WERI-Rb-1 (cell line): Measurements from ENCODE around the gene IER5L.

Source experiments
- DNase-seq: peaks from one replicate; pipeline ENCODE4 v3.0.0-alpha.2; 2020
- H3K27ac ChIP-seq: fragments of 250-450 bp; sonication (Bioruptor Pico); 2 replicates; pipeline ENCODE4 v1.5.1; 2020; ENCODE audit warnings: mild to moderate bottlenecking, moderate library complexity
- H3K27me3 ChIP-seq: fragments of 250-450 bp; sonication (Bioruptor Pico); 2 replicates; pipeline ENCODE4 v1.5.1; 2021; ENCODE audit warnings: mild to moderate bottlenecking, low read depth, moderate library complexity; ENCODE audit not compliant: insufficient read depth, severe bottlenecking
- H3K36me3 ChIP-seq: fragments of 250-450 bp; sonication (Bioruptor Pico); 2 replicates; pipeline ENCODE4 v1.5.1; 2020; ENCODE audit warnings: mild to moderate bottlenecking, moderate library complexity
- H3K4me3 ChIP-seq: 2 replicates; pipeline ENCODE4 v1.5.1; 2011; ENCODE audit warnings: low read depth, mild to moderate bottlenecking, control low read depth, low read length
- H3K9me3 ChIP-seq: fragments of 250-450 bp; sonication (Bioruptor Pico); 2 replicates; pipeline ENCODE4 v1.5.1; 2021; ENCODE audit warnings: mild to moderate bottlenecking, moderate library complexity; ENCODE audit not compliant: severe bottlenecking
- TF ChIP-seq, protein P1 (sequence below): IDR thresholded peaks from 2 replicates; pipeline ENCODE4 v1.5.1; 2011; ENCODE audit warnings: low read depth, mild to moderate bottlenecking, control low read depth, inconsistent platforms, low read length

IER5L gene

DNA sequence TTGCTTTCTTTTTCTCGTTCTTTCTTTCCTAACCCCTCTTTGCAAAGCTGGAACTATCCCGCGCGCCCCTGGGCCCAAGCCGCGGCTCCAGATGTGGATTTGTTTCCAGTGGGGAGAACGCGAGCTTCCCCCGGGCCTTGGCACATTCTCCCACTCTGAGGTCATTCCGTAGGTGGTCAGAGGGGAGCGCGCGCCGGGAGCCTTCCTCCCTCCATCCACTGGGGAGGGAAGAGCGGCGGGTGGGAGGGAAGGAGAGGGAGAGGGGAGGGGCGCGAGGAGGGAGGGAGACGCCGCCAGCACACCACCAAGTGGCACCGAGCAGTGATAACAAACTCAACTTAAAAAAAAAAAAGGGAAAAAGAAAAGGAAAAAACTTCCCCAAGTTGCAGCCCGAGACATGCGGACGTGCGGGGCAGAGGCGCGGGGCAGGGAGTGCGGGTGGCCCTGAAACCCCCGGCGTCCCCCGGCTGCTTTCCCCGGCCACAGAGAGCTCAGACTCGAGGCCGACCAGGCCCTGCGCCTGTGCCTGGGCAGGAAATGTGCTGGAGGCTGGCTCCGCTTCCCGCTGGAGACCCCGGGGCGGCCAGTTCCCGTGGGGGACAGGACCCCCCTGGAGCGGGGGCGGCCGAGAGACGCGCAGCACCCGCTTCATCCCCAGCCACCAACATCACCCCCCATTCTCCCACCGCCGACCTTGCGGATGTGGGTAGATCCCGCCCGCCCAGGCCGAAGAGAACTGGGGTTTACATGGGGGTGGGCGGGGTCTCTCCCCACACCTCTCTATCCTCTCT, 3.1 kb downstream of the IER5L start:
- TF ChIP-seq, protein P1, sequence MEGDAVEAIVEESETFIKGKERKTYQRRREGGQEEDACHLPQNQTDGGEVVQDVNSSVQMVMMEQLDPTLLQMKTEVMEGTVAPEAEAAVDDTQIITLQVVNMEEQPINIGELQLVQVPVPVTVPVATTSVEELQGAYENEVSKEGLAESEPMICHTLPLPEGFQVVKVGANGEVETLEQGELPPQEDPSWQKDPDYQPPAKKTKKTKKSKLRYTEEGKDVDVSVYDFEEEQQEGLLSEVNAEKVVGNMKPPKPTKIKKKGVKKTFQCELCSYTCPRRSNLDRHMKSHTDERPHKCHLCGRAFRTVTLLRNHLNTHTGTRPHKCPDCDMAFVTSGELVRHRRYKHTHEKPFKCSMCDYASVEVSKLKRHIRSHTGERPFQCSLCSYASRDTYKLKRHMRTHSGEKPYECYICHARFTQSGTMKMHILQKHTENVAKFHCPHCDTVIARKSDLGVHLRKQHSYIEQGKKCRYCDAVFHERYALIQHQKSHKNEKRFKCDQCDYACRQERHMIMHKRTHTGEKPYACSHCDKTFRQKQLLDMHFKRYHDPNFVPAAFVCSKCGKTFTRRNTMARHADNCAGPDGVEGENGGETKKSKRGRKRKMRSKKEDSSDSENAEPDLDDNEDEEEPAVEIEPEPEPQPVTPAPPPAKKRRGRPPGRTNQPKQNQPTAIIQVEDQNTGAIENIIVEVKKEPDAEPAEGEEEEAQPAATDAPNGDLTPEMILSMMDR = no peak
- H3K4me3 ChIP-seq = peak overlapping the region; percentile 76
- H3K9me3 ChIP-seq = no peaks in the 10 kb centered on the region
- no peaks in the 10 kb centered on the region for H3K36me3 ChIP-seq
- DNase-seq = peak; percentile 84
- peak overlapping the region; percentile 57 for H3K27ac ChIP-seq
- peaks cover 7% of the 10 kb centered on the region for H3K27me3 ChIP-seq

DNA sequence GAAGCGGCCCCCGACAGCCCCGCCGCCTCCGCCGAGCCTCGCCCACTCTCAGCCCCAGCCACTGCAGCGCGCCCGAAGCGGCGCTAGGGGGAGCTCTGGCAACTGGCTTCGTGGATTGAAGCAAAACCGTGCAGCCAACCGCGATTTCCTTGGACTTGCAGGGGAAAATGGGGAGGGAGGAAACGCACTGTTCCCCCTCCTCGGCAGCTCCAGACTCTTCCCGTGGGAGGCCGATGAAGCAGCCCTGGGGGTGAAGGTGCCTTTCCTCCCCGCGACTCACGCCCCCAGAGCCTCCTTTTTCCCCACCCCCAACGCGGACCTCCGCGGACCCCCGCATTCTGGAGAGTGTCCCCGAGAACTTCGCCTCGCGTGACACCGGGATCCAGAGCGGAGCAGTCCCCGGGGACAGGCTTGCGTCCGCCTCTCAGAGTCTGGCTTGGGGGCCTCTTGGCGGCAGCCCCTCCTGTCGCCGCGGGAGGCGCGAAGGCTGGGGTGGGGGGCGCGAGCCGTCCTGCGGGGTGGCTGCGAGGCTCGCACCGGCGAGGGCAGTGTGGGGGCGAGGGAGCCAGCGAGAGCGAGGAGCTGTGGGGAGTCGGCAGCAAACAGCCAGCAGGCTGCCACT, 3.8 kb downstream of the IER5L start:
- Histone ChIP-seq H3K27ac (peak overlapping the region; percentile 57), H3K27me3 (peaks cover 7% of the 10 kb centered on the region)
- peak; percentile 93 for DNase-seq

DNA sequence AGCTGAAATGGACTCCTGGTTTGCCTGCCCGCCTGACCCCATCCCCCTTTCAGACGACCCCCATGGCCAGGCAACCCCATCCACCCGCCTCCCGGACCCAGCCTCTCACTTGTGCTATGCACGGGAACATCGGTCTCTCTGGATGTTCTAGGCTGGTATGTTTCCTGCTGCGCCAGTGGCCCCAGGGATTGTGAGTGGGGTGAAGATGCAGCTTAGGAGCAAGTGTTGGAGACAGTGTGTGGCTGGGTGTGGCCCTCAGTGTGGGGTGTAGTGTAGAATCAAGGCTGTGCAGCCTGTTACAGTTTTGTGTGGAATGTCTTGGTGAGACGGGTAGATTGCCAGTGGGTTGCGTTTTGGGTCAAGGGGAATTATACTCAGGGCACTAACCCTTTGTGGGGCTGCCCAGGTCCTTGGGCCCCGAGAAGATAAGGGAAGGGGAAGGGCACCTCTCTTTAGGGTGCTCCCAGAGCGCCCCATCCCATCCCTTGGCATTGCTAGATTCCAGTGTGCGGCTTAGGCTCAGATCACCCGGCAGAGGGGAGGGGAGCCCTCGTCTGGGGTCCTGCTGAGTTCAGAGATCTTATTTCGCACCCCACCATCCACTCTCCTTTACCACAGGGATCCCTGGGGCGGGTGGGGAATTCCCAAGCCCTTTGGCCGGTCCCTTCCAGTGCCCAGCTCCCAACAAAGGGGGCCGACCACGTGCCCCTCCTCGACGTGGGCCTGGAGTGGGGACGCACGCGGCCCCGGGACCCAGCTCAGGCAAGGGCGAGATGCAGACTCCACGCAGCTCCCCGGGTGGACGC, 4.6 kb downstream of the IER5L start:
- Histone ChIP-seq H3K36me3 (no peaks in the 10 kb centered on the region), H3K27me3 (peaks cover 7% of the 10 kb centered on the region), H3K4me3 (peak overlapping the region; percentile 76), H3K27ac (no peak overlapping the region), H3K9me3 (peaks cover 2% of the 10 kb centered on the region)
- TF ChIP-seq, protein P1 = no peak
- no peak for DNase-seq

More for the DNA sequence above, 3.8 kb downstream of the IER5L start:
- Histone ChIP-seq H3K4me3 (peak overlapping the region; percentile 76), H3K36me3 (no peaks in the 10 kb centered on the region), H3K9me3 (no peaks in the 10 kb centered on the region)
- TF ChIP-seq, protein P1 = peak; percentile 100

DNA sequence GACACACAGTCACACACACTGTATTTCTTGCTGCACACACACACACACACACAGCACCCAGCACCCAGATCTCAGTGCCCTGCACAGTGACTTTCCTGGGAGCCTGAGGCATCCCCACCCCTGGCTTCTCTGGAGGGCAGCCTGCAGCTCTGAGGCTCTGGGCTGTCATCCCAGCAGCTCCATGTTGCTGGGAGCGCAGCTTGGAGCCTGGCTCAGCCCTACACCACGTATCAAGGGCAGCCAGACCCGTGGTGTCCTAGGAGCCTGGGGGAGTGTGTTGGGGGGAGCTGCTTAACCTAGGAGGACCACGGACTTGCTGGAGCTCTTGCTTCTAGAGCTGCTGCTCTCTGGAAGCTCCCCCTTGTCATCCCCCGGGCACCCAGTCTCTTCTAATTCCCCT, 5.2 kb downstream of the IER5L start:
- TF ChIP-seq, protein P1 = no peak
- no peak for DNase-seq
- no peak overlapping the region for H3K27ac ChIP-seq
- H3K36me3 ChIP-seq = no peaks in the 10 kb centered on the region
- H3K4me3 ChIP-seq = no peak overlapping the region
- peaks cover 2% of the 10 kb centered on the region for H3K9me3 ChIP-seq
- H3K27me3 ChIP-seq = peaks cover 7% of the 10 kb centered on the region

DNA sequence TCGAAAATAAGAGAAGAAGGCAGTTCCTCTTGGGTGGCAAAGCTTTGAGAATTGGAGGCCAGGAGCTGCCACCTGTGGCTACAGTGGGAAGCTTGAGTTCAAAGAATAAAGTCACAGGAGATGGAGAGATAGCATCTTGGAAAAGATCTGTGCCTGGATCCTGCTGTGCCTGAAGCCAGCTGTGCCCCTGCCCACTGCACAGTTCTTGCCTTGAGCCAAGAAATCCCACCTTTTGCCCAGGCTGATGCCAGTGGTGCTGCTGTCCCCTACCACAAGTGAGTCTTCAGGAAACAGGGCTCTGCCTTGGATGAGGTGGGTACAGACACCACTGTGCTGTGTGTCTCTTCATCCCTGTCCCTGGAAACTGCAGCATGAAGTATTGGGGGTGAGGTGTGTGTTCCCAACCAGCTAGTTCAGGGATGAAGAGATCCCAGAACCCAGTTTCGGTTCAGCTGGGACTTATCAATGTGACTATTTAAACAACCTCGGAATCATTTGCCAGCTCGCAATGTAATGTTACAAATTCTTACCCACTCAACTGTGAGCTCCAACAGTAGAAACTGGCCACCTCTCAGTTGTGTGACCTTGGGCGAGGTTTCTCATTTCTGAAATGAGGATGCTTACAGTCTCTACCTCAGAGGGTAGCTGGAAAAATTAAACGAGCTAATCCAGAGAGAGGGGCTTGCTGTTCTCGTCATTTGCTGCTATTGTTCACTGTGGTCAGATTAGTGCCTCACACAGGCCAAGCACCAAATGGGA, 5.9 kb downstream of the IER5L start:
- no peak overlapping the region for H3K4me3 ChIP-seq
- DNase-seq = no peak
- TF ChIP-seq, protein P1 = no peak
- peaks cover 2% of the 10 kb centered on the region for H3K9me3 ChIP-seq
- no peaks in the 10 kb centered on the region for H3K36me3 ChIP-seq
- H3K27ac ChIP-seq = no peak overlapping the region
- H3K27me3 ChIP-seq = peaks cover 7% of the 10 kb centered on the region
